GM19239 (cell line): Measurements from ENCODE around the gene CALML3.

Source experiments
- DNase-seq: peaks from one replicate; pipeline ENCODE4 v3.0.0; 2011; ENCODE audit warnings: low spot score; ENCODE audit not compliant: insufficient read length
- FAIRE-seq: peaks from 2 replicates; lab custom pipeline; 2011; peaks lifted over from hg19 to GRCh38; lab: Jason Lieb, UNC

Gene CALML3

GRCh38 chr10:5490698-5491464 lies 33.9 kb upstream of the CALML3 start:
- DNase-seq (no peak), FAIRE-seq (no peak)

DNA sequence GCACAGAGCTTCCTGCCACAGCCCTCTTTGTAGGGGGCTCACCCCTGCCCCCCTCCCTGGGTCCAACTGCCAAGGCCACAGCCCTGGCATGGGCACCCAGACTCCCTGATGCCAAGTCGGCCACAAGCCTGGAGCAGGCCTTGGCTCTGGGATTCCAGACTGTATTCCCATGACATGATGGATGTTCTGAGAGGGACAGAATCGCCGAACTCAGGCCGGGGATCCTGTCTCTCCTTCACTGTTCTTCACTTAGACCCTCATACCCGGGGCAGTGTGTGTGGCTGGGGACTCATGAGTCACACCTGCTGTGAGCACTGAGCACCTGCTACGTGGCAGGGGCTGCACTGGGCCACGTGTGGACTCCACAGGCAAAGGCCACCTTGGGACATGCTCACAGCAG lies 33.3 kb upstream of the CALML3 start:
- DNase-seq = no peak
- FAIRE-seq = no peak

DNA sequence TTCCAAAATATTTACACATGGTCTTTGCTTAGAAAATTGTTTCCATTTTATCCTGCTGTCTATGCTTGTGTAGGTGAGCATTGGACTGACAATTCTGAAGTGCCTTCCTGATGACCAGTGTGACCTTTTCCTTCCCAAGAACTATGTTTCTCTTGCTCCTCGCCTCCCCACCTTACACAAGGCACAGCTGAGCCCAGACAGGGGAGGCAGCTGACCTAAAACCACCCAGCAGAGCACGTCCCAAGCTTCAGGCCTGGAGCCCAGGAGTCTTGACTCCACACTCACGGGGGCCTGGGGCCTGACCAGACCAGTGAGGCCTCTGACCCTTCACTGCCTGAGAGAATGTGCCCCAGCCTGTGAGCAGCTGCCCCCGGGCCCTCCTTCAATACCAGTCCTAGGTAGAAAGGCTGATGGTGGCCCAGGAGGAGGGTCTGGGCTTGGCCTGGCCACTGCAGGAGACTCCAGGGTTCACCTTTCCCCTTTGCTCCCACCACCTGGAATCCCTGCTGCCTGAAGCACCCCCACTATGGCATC lies 32.4 kb upstream of the CALML3 start:
- DNase-seq = no peak
- FAIRE-seq = no peak

DNA sequence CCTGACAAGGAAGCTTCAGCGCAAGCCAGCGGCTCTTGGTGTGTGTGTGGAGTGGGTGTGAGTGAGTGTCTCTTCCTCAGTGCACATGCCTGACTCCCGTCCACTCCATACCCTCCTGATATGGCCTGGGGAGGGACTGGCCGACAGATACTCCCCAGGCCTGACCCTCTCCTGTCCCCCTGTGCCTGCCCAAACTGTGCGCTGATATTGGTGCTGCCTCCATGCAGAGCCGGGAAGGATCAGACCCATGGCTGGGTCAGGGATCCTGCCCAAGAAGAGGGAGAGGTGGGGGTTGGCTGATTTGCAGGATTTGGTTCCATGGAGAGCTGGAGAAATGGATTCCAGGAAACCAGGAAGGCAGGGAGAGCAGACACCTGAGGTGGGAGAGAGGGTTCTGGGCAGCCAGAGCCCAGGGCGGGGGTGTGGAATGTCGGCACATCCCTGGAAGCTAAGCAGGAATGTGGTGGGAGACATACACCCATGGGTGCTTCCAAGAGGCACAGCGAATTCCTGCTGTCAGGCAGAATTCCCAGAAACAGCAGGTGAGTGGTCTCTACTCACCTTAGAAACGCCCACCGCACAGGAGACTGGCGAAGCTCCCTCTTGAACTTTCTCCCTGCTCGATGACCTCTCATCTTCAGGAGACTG lies 31.7 kb upstream of the CALML3 start:
- DNase-seq (no peak), FAIRE-seq (no peak)

GRCh38 chr10:5493691-5494090 lies 31.1 kb upstream of the CALML3 start:
- DNase-seq (no peak), FAIRE-seq (no peak)

DNA sequence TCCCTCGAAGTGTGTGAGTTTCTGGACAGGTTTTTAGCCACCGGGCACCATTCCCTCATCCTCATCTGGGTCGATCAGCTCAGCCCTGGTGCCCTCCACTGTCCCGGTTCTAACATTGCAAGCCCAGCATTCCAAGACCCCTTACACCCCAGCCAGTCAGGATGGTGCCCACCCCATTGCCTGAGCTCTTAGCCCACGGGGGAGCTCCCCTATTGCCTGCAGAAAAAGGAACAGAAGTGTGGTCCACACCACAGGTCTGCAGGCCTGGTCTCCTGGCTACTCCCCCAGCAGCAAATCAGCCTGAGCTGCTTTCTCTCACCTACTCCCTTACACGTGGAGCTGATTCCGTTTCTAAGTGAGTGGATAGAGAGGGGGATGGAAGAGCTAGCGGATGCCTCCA lies 30.1 kb upstream of the CALML3 start:
- no peak for FAIRE-seq
- no peak for DNase-seq

- no peak for DNase-seq
Observed at GRCh38 chr10:5496261-5497250, 28.2 kb upstream of the CALML3 start.

DNA sequence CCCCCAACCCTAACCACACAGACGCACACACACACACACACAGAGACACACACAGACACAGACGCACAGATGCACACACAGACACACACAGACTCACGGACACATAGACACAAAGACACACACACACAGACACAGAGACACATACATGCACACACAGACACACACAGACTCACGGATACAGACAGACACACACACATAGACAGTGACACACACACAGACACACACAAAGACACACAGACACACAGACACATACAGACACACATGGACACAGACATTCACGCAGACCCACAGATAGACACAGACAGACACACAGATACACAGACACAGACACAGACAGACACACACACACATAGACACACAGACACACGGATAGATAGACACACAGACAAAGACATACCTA lies 27.5 kb upstream of the CALML3 start:
- FAIRE-seq (no peak), DNase-seq (no peak)

More at GRCh38 chr10:5496261-5497250, 28.2 kb upstream of the CALML3 start:
- no peak for FAIRE-seq

DNA sequence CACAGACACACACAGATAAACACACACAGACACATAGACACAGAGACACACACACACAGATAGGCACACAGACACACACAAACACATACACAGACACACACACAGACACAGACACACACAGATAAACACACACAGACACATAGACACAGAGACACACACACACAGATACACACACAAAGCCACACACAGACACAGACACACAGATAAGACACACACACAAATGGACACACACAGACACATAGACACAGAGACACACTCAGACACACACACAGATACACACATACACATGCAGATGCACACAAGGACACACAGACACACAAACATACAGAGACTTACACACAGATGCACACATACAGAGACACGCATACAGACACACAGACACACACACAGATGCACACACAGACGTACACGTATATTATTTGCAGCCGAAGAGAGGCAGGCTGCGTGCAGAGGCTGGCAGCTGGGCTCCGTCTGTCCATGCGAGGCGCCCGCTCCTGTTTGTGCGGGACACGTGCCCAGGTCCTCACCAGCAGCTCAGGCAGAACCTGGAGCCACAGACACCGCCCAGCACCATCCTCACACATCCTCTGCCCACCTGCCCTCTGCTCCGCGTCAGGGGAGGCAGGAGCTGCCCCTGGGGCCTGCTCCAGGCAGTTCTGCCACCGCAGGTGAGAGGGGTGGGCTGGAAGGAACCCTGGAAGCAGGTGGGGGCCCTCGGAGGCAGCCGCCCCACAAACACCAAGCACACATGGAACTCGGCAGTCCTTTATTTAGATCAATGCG lies 26.6 kb upstream of the CALML3 start:
- DNase-seq (no peak), FAIRE-seq (no peak)

- FAIRE-seq (no peak), DNase-seq (no peak)
Observed at GRCh38 chr10:5498791-5499492, 25.8 kb upstream of the CALML3 start.

DNA sequence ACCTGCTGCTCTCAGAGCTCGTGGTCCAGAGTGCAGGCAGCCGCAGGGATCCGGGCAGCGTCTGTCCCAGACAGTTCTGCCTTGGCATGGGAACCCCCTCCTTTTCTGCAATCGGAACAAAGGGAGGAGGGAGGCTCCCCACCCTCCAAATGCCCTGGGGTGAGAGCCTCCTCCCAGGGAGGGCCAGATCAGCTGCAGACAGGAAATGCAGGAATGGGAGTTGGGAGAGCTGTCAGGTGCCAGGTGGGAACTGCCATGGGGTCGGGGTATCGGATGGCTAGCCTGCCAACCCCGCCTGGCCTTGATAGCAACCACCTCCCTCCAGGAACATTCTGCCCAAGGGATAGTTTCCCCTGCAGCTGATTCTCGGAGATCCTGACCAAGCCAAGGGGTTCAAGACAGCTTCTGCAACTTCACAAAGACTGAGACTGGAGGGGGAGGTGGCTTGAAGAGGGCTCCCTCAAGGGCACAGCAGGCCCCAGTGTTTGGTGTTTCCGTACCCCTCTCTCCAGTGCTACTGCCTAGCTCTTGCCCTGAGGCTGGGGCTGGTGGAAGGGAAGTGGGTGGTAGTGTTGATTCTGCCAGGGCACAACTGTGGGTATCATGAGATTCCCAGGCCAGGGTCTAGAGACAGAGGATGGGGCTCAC lies 25.1 kb upstream of the CALML3 start, which contains the start of gene CALML5:
Gene CALML5 (minus strand): TSS at position 78 of the 648 bp plus-strand sequence. CDS start 132 bp downstream, outside the sequence.
- no peak for FAIRE-seq

DNA sequence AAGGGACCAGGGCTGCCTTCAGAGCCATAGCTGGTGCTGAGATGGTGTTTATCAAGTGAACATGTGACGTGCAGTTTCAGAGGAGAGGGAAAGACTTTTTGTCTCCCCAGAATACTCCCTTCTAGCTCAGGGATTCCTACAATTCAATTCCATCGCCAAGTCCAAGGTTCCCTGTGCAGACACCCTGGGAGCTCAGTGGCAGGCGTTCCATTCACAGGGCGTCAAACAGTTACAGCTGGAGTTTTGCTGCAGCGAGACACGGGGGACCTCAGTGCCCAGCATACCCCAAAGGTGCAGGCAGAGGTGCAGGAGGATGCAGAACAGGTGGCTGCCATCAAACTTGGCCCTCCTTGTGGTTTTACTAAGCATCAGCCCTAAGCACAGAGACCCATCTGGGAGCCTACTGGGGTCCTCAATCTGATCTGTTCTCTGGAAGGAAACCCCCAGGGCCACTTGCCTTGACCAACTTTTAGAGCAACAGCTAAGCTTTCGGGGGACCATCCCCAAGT lies 24.5 kb upstream of the CALML3 start:
- DNase-seq = no peak
- no peak for FAIRE-seq

More for the DNA sequence above, 25.1 kb upstream of the CALML3 start, which contains the start of gene CALML5:
- DNase-seq = no peak

DNA sequence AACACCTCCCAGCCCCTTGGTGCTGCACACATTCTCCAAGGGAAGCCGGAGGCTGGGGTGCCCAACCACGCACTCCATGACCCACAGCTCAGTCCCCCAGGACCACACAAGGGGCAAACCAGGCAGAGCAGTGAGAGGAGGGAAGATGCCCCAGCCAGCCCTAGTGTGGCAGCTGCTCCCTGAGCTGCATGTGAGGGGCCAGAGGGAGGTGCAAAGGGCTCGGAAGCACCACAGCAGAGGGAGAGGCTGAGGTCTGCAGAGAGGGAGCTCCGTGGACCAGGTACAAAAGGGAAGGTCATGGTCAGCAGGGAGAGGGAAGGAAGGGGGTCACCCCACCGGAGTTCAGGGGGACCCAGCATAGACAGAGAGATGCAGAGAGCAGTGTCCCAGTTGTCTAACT lies 23.9 kb upstream of the CALML3 start:
- DNase-seq (no peak), FAIRE-seq (no peak)

DNA sequence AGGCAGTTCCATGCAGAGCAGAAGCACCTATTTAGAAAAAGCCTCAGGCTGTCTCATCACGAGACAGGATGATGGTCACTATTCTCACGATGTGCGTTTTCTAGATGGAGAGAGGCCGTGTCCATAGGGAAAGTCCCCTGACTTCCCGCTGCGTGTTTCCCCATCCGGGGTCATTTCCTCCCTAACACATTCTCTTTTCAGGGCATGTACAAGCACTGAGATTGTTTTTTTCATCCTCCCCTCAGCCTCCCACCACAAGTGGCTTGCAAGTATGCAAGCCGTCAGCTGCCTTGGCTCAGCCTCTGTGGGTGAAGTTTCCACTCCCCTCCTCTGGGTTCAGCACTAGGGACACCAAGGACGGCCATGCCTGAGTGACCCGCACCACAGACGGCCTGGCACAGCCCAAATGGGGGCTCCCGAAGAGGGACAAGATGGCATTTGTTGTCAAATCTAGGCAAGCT lies 22.7 kb upstream of the CALML3 start:
- DNase-seq (no peak), FAIRE-seq (no peak)

DNA sequence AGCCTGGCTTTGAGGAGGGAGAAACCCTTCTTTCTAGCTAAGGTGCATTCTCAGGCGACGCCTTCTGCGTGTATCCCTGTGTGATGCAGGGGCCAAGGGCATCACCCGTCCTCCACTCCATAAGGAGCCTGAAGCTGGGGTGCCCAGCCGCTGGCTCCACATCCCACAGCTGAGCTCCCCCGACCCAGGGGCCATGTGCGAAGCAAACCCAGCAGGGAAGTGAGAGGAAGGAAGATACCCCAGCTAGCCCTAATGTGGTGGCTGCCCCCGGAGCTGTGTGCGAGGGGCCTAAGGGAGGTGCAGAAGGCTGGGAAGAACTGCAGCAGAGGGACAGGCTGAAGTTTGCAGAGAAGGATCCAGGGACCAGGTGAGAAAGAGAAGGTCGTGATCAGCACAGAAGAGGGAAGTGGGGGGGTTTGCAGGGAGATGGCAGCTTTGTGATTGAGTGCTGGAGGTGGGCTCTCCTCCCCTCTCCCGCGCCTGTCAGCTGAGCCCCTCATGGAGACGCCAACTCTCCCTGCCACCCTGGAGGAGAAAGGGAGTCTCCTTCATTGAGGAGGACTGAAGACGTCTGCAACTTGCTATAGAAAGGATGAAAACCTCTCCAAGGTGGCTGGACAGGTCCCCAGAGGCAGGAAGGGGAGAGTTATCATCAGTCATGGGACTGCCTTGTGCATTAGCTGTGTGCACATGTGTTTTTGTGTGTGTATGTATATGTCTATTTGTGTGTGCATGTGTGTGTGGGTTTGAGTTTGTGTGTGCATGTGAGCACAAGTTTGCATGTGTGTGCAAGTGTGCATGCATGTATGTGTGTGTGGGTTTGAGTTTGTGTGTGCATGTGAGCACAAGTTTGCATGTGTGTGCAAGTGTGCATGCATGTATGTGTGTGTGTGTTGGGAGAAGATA lies 21.9 kb upstream of the CALML3 start:
- FAIRE-seq = no peak
- no peak for DNase-seq

- DNase-seq (no peak), FAIRE-seq (no peak)
Observed at GRCh38 chr10:5503477-5503835, 21.3 kb upstream of the CALML3 start.
